ENCODE measurements around the gene TMEM87B.

GRCh38 chr2:112065486-112065885, 10.4 kb downstream of the TMEM87B start:
- TF ChIP-seq, protein P1, sequence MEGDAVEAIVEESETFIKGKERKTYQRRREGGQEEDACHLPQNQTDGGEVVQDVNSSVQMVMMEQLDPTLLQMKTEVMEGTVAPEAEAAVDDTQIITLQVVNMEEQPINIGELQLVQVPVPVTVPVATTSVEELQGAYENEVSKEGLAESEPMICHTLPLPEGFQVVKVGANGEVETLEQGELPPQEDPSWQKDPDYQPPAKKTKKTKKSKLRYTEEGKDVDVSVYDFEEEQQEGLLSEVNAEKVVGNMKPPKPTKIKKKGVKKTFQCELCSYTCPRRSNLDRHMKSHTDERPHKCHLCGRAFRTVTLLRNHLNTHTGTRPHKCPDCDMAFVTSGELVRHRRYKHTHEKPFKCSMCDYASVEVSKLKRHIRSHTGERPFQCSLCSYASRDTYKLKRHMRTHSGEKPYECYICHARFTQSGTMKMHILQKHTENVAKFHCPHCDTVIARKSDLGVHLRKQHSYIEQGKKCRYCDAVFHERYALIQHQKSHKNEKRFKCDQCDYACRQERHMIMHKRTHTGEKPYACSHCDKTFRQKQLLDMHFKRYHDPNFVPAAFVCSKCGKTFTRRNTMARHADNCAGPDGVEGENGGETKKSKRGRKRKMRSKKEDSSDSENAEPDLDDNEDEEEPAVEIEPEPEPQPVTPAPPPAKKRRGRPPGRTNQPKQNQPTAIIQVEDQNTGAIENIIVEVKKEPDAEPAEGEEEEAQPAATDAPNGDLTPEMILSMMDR (IDR thresholded peaks at IDR 0.05), result no peak
- no peak for TF ChIP-seq POLR2A (IDR thresholded peaks at IDR 0.05)

Measured in adrenal gland (tissue), 5 donors.